HCT116 (cell line): ENCODE results near the gene TBC1D1. TPM values are rescaled to one million over a fixed set of nuclear protein-coding genes. Genes with fewer than 3 reads are reported as not detected.

ENCODE experiments used
- ATAC-seq: fragments of 200-7000 bp; cut with Tn5 transposase; 2 replicates; pipeline ENCODE4 v1.9.1; 2020; ENCODE audit warnings: mild to moderate bottlenecking, moderate library complexity
- BruUV-seq: library from RNA; stranded (reverse); fragments of 400-500 nt; replicated peaks from 2 replicates; lab custom pipeline; 2021; lab: Mats Ljungman, UMichigan
- CTCF ChIA-PET: fragments of 300-600 bp; sonication (Branson Sonifier 250); formaldehyde crosslinking; loops from one replicate; lab custom pipeline; 2021; ENCODE audit warnings: antibody characterized with exemption; lab: Charles Lee
- POLR2A ChIA-PET: fragments of 300-600, 350-600 bp; sonication (Branson Sonifier 250); formaldehyde crosslinking; loops from one replicate; lab custom pipeline; 2021; ENCODE audit warnings: antibody characterized with exemption; lab: Charles Lee
- RAD21 ChIA-PET, 2 experiments: fragments of 300-600 bp; sonication (Branson Sonifier 250); formaldehyde crosslinking; loops; one replicate each; lab custom pipeline; 2023; ENCODE audit warnings: low total read pairs in 2 of 2; ENCODE audit not compliant: uncharacterized antibody in 2 of 2, unreplicated experiment in 2 of 2, low non-redundant PET in 1 of 2; lab: Charles Lee
- DNase-seq: peaks from one replicate; pipeline ENCODE4 v3.0.0-alpha.2; 2010; ENCODE audit warnings: low read depth, low spot score
- H2AFZ ChIP-seq: fragments of 200-600 bp; shearing (Covaris generic), sonication (generic); 2 replicates; pipeline ENCODE4 v1.6.1; 2017; ENCODE audit warnings: low read depth, mixed run types, mixed read lengths, antibody characterized with exemption, low read length; ENCODE audit not compliant: poor library complexity, severe bottlenecking
- H3K27ac ChIP-seq: 2 replicates; pipeline ENCODE4 v1.5.1; 2012; ENCODE audit warnings: low read depth, low read length
- H3K27me3 ChIP-seq: fragments of 200-600 bp; sonication (generic); 2 replicates; pipeline ENCODE4 v1.6.1; 2016; ENCODE audit warnings: mixed run types, low read length, mixed read lengths; ENCODE audit not compliant: insufficient read depth
- H3K36me3 ChIP-seq, 2 experiments: fragments of 200-500 bp in 1 of 2; fragments of 200-600 bp in 1 of 2; sonication (Bioruptor generic) in 1 of 2; sonication (generic) in 1 of 2; 2 replicates each; pipeline versions ENCODE4 v1.5.1 to v1.6.1; 2014 to 2016; ENCODE audit warnings: low read length in 2 of 2, inconsistent platforms in 1 of 2, mixed read lengths in 1 of 2, mixed run types in 1 of 2; ENCODE audit not compliant: insufficient read depth in 2 of 2, control insufficient read depth in 1 of 2
- H3K4me1 ChIP-seq, 2 experiments: fragments of 200-600 bp in 1 of 2; sonication (generic) in 1 of 2; 2 replicates each; pipeline versions ENCODE4 v1.5.1 to v1.6.1; 2012 to 2017; ENCODE audit warnings: low read length in 2 of 2, inconsistent platforms in 1 of 2, mild to moderate bottlenecking in 1 of 2, mixed read lengths in 1 of 2, mixed run types in 1 of 2, moderate library complexity in 1 of 2; ENCODE audit not compliant: insufficient read depth in 2 of 2, control insufficient read depth in 1 of 2
- H3K4me2 ChIP-seq: fragments of 200-600 bp; sonication (generic); 2 replicates; pipeline ENCODE4 v1.6.1; 2017; ENCODE audit warnings: mixed run types, low read length, mixed read lengths
- H3K4me3 ChIP-seq, 2 experiments: fragments of 200-600 bp in 1 of 2; sonication (generic) in 1 of 2; replicated peaks in 1 of 2; 2 replicates each; pipeline ENCODE4 v1.5.1; 2011 to 2016; ENCODE audit warnings: low read length in 2 of 2, control low read depth in 1 of 2, low read depth in 1 of 2, mild to moderate bottlenecking in 1 of 2, mixed read lengths in 1 of 2, mixed run types in 1 of 2
- H3K79me2 ChIP-seq: fragments of 200-600 bp; sonication (generic); 2 replicates; pipeline ENCODE4 v1.6.1; 2017; ENCODE audit warnings: mild to moderate bottlenecking, mixed run types, low read length, moderate library complexity, mixed read lengths; ENCODE audit not compliant: insufficient read depth
- H3K9ac ChIP-seq: fragments of 200-600 bp; sonication (generic); 2 replicates; pipeline ENCODE4 v1.6.1; 2016; ENCODE audit warnings: low read length, mixed read lengths
- H3K9me2 ChIP-seq: fragments of 200-600 bp; sonication (generic), shearing (Covaris generic); 2 replicates; pipeline ENCODE4 v1.6.1; 2017; ENCODE audit warnings: mixed run types, mild to moderate bottlenecking, moderate library complexity; ENCODE audit not compliant: insufficient read depth
- H3K9me3 ChIP-seq, 2 experiments: fragments of 200-500 bp in 1 of 2; fragments of 200-600 bp in 1 of 2; sonication (Bioruptor generic) in 1 of 2; sonication (generic) in 1 of 2; 2 replicates each; pipeline ENCODE4 v1.6.1; 2014 to 2017; ENCODE audit warnings: low read length in 2 of 2, mixed read lengths in 2 of 2, inconsistent platforms in 1 of 2, low read depth in 1 of 2, mild to moderate bottlenecking in 1 of 2, mixed run types in 1 of 2, moderate library complexity in 1 of 2; ENCODE audit not compliant: control insufficient read depth in 1 of 2, insufficient read depth in 1 of 2
- H4K20me1 ChIP-seq: fragments of 200-600 bp; sonication (generic), shearing (Covaris generic); 2 replicates; pipeline ENCODE4 v1.6.1; 2017; ENCODE audit warnings: mixed run types, mild to moderate bottlenecking, moderate library complexity; ENCODE audit not compliant: insufficient read depth
- ATF3 ChIP-seq: IDR thresholded peaks from 2 replicates; pipeline ENCODE4 v1.6.1; 2012
- CBX3 ChIP-seq: IDR thresholded peaks from 2 replicates; pipeline ENCODE4 v1.6.1; 2012; ENCODE audit warnings: low read depth
- CTCF ChIP-seq, 3 experiments: fragments of 200-600 bp in 1 of 3; sonication (generic) in 1 of 3; IDR thresholded peaks in 2 of 3; conservative IDR thresholded peaks in 1 of 3; 2 replicates each; pipeline ENCODE4 v1.5.1; 2012 to 2017; ENCODE audit warnings: low read depth in 2 of 3, low read length in 2 of 3, antibody characterized with exemption in 1 of 3, borderline replicate concordance in 1 of 3, control low read depth in 1 of 3, mild to moderate bottlenecking in 1 of 3, mixed read lengths in 1 of 3, mixed run types in 1 of 3, moderate library complexity in 1 of 3; ENCODE audit not compliant: insufficient read depth in 1 of 3
- EGR1 ChIP-seq: IDR thresholded peaks from 2 replicates; pipeline ENCODE4 v1.6.1; 2012; ENCODE audit warnings: low read depth
- ELF1 ChIP-seq: IDR thresholded peaks from 2 replicates; pipeline ENCODE4 v1.6.1; 2012; ENCODE audit warnings: low read depth, borderline replicate concordance
- JUND ChIP-seq: IDR thresholded peaks from 2 replicates; pipeline ENCODE4 v1.6.1; 2012
- ZFX ChIP-seq: fragments of 450-650 bp; IDR thresholded peaks from 2 replicates; pipeline ENCODE4 v1.6.1; 2017
- intact Hi-C: fragments of 100-400 bp; cut with micrococcal nuclease; formaldehyde crosslinking; loops from 2 replicates; pipeline ENCODE4 v1.10.0; 2022
- total RNA-seq: library from RNA; stranded (reverse); gene quantifications from one replicate; pipeline ENCODE4 v1.2.1, GENCODE V29; 2021; ENCODE audit not compliant: unreplicated experiment
- TF ChIP-seq, protein P1 (sequence below): IDR thresholded peaks from 2 replicates; pipeline ENCODE4 v1.6.1; 2011; ENCODE audit warnings: mild to moderate bottlenecking, low read length, moderate library complexity; ENCODE audit not compliant: insufficient replicate concordance; ENCODE audit errors: extremely low read depth
- TF ChIP-seq, protein P2 (sequence below): IDR thresholded peaks from 2 replicates; pipeline ENCODE4 v1.6.1; 2012

Gene TBC1D1
- total RNA-seq, 1 experiment from 2014 or later: 82.7 TPM

- intact Hi-C loops: no loop called here
- DNase-seq (no peak), ATAC-seq (no peak)
- Histone ChIP-seq H3K36me3 (0 out of 4 replicates have a peak, but pooled peaks cover 0 to 5% of the 10 kb centered on the region in 2 experiments), H2AFZ (no peak overlapping the region), H3K4me2 (no peak overlapping the region), H4K20me1 (no peaks in the 10 kb centered on the region), H3K9me2 (no peaks in the 10 kb centered on the region), H3K79me2 (no peaks in the 10 kb centered on the region), H3K9ac (no peak overlapping the region), H3K4me3 (no peak overlapping the region), H3K27me3 (no peaks in the 10 kb centered on the region), H3K9me3 (no peaks in the 10 kb centered on the region), H3K27ac (no peak overlapping the region), H3K4me1 (peaks cover 0 to 6% of the 10 kb centered on the region in 2 experiments; a peak in 1 of 4 replicates)
- no peak for TF ChIP-seq CTCF (IDR thresholded peaks at IDR 0.05 in 2 of 3, conservative IDR thresholded peaks at IDR 0.05 in 1 of 3; ENCODE audit: borderline replicate concordance in 1 of 3, insufficient read depth in 1 of 3, low read depth in 2 of 3, low read length in 2 of 3)
- TF ChIP-seq CBX3: no peak
- TF ChIP-seq JUND: no peak
- no peak for TF ChIP-seq ZFX
- TF ChIP-seq, protein P1, sequence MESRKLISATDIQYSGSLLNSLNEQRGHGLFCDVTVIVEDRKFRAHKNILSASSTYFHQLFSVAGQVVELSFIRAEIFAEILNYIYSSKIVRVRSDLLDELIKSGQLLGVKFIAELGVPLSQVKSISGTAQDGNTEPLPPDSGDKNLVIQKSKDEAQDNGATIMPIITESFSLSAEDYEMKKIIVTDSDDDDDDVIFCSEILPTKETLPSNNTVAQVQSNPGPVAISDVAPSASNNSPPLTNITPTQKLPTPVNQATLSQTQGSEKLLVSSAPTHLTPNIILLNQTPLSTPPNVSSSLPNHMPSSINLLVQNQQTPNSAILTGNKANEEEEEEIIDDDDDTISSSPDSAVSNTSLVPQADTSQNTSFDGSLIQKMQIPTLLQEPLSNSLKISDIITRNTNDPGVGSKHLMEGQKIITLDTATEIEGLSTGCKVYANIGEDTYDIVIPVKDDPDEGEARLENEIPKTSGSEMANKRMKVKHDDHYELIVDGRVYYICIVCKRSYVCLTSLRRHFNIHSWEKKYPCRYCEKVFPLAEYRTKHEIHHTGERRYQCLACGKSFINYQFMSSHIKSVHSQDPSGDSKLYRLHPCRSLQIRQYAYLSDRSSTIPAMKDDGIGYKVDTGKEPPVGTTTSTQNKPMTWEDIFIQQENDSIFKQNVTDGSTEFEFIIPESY: no peak
- TF ChIP-seq ATF3: no peak
- TF ChIP-seq, protein P2, sequence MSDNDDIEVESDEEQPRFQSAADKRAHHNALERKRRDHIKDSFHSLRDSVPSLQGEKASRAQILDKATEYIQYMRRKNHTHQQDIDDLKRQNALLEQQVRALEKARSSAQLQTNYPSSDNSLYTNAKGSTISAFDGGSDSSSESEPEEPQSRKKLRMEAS: no peak
- TF ChIP-seq ELF1: no peak
- TF ChIP-seq EGR1: no peak
- ChIA-PET POLR2A (no interaction called here), RAD21 (no interaction called here), CTCF (no interaction called here)
- BruUV-seq: no TSS peak
Observed at GRCh38 chr4:38085751-38086150, 194.9 kb downstream of the TBC1D1 start.
